ENCODE results near the gene ZNF366.

DNA sequence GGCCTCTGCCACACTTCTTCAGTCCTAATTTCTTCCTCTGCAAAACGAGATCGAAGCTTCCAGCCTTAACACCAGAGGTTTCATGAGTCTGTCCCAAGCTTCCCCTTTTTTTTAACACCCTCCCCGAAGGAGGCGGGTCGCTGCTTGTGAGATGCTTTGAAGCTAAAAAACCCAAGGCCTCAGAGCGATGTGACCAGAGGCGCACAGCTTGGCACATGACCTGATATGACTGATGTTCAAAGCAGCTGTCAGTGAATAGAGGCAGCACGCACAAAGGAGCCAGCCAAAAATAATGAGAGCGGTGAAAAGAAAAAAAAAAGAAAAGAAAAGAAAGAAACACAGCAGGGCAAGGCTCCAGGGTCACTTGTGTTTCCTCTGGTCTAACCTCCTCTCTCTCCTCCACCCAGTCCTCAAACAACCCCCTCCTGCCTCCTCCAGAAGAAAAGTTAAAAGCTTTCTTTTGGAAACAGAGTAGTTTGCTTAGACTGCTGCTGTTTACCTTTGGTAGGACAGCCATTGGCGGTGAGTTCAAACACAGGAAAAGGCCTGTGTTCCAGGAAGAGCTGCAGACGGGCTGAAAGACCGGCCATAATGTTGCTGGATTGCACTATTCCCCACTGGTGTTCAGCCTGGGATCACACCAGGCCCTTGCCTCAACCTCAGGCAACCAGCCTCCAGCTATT, 10.9 kb upstream of the ZNF366 start:
- TF ChIP-seq, protein P1, sequence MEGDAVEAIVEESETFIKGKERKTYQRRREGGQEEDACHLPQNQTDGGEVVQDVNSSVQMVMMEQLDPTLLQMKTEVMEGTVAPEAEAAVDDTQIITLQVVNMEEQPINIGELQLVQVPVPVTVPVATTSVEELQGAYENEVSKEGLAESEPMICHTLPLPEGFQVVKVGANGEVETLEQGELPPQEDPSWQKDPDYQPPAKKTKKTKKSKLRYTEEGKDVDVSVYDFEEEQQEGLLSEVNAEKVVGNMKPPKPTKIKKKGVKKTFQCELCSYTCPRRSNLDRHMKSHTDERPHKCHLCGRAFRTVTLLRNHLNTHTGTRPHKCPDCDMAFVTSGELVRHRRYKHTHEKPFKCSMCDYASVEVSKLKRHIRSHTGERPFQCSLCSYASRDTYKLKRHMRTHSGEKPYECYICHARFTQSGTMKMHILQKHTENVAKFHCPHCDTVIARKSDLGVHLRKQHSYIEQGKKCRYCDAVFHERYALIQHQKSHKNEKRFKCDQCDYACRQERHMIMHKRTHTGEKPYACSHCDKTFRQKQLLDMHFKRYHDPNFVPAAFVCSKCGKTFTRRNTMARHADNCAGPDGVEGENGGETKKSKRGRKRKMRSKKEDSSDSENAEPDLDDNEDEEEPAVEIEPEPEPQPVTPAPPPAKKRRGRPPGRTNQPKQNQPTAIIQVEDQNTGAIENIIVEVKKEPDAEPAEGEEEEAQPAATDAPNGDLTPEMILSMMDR (conservative IDR thresholded peaks at IDR 0.05; ENCODE audit: low read length) = no peak
- no peak for TF ChIP-seq EZH2phosphoT487 (IDR thresholded peaks at IDR 0.05; ENCODE audit: borderline replicate concordance, low read depth, low read length)
